Stimulated activated CD8-positive, alpha-beta memory T cell treated with anti-CD3 and anti-CD28 coated beads, Interleukin-15, amount 100 ng/mL, for 48 hours (primary cell): ENCODE data around the gene TSPEAR.

Experiments
- DNase-seq, 2 donors: peaks; one replicate each; pipeline ENCODE4 v3.0.0-alpha.2; 2020; ENCODE audit warnings: low read depth in 2 of 2

TSPEAR gene

GRCh38 chr21:44528634-44528995 is 182.8 kb downstream of the TSPEAR start:
- no peak for DNase-seq

- no peak for DNase-seq
Observed at GRCh38 chr21:44527983-44528633, 183.3 kb downstream of the TSPEAR start.

GRCh38 chr21:44527156-44527982 is 184.0 kb downstream of the TSPEAR start:
- no peak for DNase-seq

- DNase-seq = no peak
Observed at GRCh38 chr21:44526096-44526997, 185.0 kb downstream of the TSPEAR start.

GRCh38 chr21:44525391-44526095 is 185.8 kb downstream of the TSPEAR start:
- DNase-seq = no peak

- DNase-seq = no peak
Observed at GRCh38 chr21:44524414-44525371, 186.7 kb downstream of the TSPEAR start.

- no peak for DNase-seq
Observed at GRCh38 chr21:44523567-44524413, 187.6 kb downstream of the TSPEAR start.

- DNase-seq = no peak
Observed at GRCh38 chr21:44522753-44523204, 188.6 kb downstream of the TSPEAR start.

- DNase-seq = no peak
Observed at GRCh38 chr21:44521928-44522752, 189.2 kb downstream of the TSPEAR start.

GRCh38 chr21:44521301-44521927 is 190.0 kb downstream of the TSPEAR start:
- DNase-seq = no peak

GRCh38 chr21:44520326-44521300 is 190.8 kb downstream of the TSPEAR start:
- DNase-seq = no peak

GRCh38 chr21:44519346-44520325 is 191.7 kb downstream of the TSPEAR start:
- DNase-seq = no peak

GRCh38 chr21:44518686-44519085 is 192.7 kb downstream of the TSPEAR start:
- no peak for DNase-seq

GRCh38 chr21:44517175-44517899 is 194.0 kb downstream of the TSPEAR start:
- peak; percentile 12 to 21 for DNase-seq

GRCh38 chr21:44516828-44517174 is 194.6 kb downstream of the TSPEAR start:
- no peak for DNase-seq
